ENCODE data around the gene ANKS6.

ANKS6 gene

DNA sequence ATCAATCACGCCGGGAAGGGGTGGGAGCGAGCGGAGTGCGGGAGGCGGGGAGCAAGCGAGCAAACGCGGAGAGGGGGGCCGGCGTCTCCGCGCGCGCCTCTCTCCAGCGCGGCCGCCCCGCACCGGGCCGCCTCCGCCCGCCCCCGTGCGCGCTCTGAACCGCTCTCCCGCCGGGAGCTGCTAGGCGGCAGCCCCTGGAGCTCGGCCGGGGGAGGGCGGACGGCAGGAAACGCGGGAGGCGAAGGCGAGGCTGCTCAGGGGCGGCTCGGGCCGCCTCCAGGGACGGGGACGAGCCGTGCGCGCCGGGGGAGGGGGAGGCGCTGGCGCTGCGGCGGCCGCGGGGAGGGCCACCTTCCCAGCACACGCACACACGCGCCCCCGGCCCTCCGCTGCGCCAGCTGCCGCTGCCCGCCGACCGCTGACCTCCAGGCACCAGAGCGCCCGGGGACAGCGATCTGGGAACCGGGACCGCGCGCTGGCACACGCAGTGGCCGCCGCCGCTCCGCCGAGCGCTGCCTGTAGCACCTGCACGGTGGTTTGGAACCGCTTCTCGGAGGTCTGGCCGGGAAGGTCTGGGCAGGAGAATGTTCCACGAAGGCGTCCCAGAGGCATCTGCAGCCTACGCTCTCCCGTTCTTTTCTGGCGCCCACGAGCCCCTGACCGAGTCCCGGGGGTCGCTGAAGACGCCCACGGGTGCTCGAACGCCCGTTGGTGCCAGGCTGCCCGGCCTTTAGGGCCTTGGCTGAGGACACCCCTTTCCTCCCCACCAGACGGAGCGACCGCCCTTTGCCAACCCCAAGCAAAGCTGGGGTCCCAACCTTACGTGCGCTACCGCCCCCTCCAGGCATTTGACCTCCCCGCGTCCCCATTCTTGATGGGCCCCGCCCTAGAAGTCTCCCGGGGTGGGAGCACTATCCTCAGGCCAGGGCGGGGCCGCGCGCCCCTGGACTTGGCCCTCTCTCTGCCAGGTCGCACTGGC, 87.1 kb downstream of the ANKS6 start, which contains the start of gene GABBR2:
GABBR2 (minus strand) TSS at position 3 of the 979 bp plus-strand sequence. CDS start 198 bp downstream, outside the sequence.
- H3K4me3 ChIP-seq = peak within 1 kb of the TSS; percentile 58
- H3K4me2 ChIP-seq = peak within 1 kb of the TSS; percentile 97

DNA sequence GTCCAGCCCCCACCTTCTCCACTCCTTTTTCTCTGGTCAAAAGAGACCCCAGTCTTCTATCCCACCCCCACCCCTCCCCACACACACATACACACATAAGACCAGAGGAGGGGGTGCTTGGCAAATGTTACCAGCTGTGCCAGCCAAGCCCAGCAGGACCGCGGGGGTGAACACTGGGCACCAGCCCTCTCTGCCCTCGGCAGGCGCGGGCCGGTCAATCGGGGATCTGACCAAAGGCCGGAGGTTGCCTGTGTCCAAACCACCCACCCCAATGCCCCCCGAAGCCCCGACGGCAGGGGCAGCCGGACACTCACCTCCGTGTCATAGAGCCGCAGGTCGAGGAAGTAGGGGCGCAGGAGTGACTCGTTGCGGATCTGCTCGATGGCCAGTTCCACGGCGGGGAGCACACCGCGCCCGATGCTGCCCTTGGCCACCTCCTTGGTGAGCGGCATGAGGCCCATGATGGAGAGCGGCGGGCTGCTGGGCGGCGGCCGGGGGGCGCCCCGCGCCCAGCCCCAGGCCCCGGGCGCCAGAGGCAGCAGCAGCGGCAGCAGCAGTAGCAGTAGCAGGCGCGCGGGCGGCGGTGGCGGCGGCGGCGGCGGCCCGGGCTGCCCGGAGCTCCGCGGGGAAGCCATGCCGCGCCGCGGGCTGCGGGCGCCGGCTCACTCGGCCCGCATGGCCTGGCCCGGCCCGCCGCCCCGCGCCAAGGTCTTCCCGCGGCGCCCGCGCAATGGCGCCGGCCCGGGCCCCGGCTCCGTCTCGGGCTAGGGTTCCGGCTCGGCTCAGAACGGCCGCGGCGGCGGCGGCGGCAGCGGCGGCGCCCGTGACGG, 88.0 kb downstream of the ANKS6 start:
- H3K27ac ChIP-seq = no peak overlapping the region
- peaks cover 21% of the 10 kb centered on the region; the same call in 1 of the 2 replicates for H4K20me1 ChIP-seq
- no peak overlapping the region for H3K9ac ChIP-seq
- H3K36me3 ChIP-seq = no peaks in the 10 kb centered on the region
- no peak for TF ChIP-seq Cebpa-rat (IDR thresholded peaks at IDR 0.05)
- H3K27me3 ChIP-seq = peaks cover 62% of the 10 kb centered on the region
- H3K4me2 ChIP-seq = peak overlapping the region; percentile 97
- peaks cover 3% of the 10 kb centered on the region; the same call in 1 of the 2 replicates for H3K9me3 ChIP-seq
- H3K4me1 ChIP-seq = peaks cover 24% of the 10 kb centered on the region
- peak overlapping the region; percentile 58 for H3K4me3 ChIP-seq

More for the DNA sequence above, 87.1 kb downstream of the ANKS6 start, which contains the start of gene GABBR2:
- H3K9ac ChIP-seq = no peak within 1 kb of the TSS
- no peaks in the 10 kb centered on the region for H3K36me3 ChIP-seq
- peaks cover 62% of the 10 kb centered on the region for H3K27me3 ChIP-seq
- TF ChIP-seq Cebpa-rat (IDR thresholded peaks at IDR 0.05) = no peak
- no peak within 1 kb of the TSS for H3K27ac ChIP-seq
- peaks cover 24% of the 10 kb centered on the region for H3K4me1 ChIP-seq
- peaks cover 3% of the 10 kb centered on the region; the same call in 1 of the 2 replicates for H3K9me3 ChIP-seq
- H4K20me1 ChIP-seq = peaks cover 21% of the 10 kb centered on the region; the same call in 1 of the 2 replicates

DNA sequence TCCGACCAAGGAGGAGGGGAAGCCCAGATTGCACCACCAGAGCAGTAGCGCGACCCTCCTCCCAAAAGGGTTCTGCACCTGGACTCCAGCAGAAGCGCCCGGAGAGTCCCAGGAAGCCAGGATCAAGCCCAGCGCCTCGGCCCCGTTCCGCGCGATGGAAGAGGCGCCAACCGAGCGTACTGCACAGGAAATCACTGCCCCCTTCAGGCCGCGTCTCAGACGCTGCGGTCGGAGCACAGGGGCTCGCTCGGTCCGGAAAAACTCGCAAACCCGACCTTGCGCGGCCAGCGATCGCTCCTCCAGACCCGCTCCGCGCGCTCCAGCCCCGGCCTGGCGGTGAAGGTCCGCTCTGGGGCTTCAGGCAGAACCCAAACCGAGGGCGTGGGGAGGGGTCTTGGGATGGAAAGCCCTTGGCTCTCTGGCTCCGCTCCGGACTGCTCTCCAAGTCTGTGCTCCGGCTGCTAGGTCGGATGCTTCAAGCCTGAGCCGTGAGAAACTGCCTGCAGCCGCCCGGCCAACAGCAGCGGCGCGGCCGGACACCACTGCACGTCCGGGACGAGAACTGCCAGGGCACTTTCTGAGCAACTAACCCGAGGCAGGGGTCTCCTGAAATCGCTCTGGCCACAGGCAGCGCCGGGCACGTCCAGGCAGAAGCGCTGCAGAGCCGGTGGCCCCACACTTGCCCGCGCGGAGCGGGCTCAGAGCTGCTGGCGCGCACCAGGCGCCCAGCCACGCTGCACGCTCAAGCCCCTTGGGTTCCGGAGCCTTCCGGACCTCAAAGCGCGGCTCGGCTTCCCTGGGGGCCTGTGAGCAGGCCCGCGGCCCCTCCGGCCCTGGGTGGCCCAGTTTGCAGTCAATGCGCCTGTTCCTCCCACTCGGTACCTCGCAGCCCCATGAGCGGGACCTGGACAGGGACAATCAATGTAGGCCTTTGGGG, 88.9 kb downstream of the ANKS6 start:
- H4K20me1 ChIP-seq = peaks cover 21% of the 10 kb centered on the region; the same call in 1 of the 2 replicates
- peak overlapping the region; percentile 97 for H3K4me2 ChIP-seq
- H3K9ac ChIP-seq = no peak overlapping the region
- H3K4me1 ChIP-seq = peaks cover 24% of the 10 kb centered on the region
- H3K27me3 ChIP-seq = peaks cover 62% of the 10 kb centered on the region
- no peak overlapping the region for H3K27ac ChIP-seq
- H3K36me3 ChIP-seq = no peaks in the 10 kb centered on the region
- H3K9me3 ChIP-seq = peaks cover 3% of the 10 kb centered on the region; the same call in 1 of the 2 replicates
- no peak for TF ChIP-seq Cebpa-rat (IDR thresholded peaks at IDR 0.05)
- peak overlapping the region; percentile 58 for H3K4me3 ChIP-seq

DNA sequence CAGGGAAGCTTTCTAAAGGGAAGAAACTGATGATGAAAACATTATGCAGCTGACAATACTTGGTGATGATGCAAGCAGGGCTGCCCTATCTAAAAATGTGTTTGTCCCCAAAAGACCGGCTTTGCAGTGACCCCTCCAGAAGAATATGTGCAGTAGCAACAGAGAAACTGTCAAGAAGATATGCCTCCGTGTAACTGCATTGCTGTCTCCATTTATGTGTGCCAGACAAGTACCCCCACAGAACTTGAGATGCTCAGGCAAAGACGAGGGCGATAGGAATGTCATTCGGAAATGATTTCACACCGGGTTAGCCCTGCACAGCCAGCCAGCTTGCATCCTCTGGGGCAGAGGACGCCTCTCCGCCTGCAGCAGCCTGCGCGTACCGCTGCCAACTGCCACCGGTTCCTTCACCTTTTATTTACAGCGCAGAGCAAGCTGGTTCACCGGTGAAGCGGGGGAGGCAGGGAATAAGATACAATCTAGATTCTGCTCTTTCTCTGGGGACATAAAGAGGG, 89.6 kb downstream of the ANKS6 start:
- Histone ChIP-seq H3K4me2 (peak overlapping the region; percentile 97), H3K4me3 (peak overlapping the region; percentile 58), H3K9me3 (peaks cover 3% of the 10 kb centered on the region; the same call in 1 of the 2 replicates), H3K36me3 (no peaks in the 10 kb centered on the region), H4K20me1 (peaks cover 21% of the 10 kb centered on the region; the same call in 1 of the 2 replicates), H3K27ac (no peak overlapping the region), H3K27me3 (peaks cover 61% of the 10 kb centered on the region), H3K9ac (no peak overlapping the region), H3K4me1 (peaks cover 24% of the 10 kb centered on the region)
- no peak for TF ChIP-seq Cebpa-rat (IDR thresholded peaks at IDR 0.05)

DNA sequence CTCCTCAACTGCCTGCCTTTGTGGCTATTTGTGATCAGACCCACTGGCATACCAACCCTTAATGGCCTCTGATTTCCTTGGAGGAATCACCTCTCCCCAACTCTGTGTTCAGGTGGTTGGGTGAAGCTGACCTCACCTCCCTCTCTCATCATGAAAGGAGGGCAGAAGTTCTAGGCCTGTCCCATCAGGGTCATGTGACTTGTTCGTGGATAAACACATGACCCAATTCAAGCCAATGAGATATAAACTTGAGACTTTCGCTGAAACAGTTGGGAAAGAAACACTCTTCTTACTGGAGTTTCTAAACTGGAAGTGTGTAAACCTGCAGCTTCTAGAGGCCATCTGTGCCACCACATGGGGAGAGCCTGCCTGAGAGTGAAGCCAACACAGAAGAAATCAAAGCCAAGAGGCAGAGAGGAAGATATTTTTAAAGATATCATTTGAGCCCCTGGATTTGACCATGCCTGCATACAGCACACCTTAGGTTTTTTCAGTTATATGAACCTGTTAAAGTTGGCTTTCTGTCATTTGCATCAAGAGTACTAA, 93.4 kb downstream of the ANKS6 start:
- Histone ChIP-seq H3K9ac (no peak overlapping the region), H3K4me2 (no peak overlapping the region), H3K4me3 (no peak overlapping the region), H3K9me3 (no peaks in the 10 kb centered on the region), H4K20me1 (peaks cover 13% of the 10 kb centered on the region; the same call in 1 of the 2 replicates), H3K36me3 (no peaks in the 10 kb centered on the region), H3K27ac (no peak overlapping the region), H3K4me1 (peaks cover 18% of the 10 kb centered on the region), H3K27me3 (peaks cover 24% of the 10 kb centered on the region)
- TF ChIP-seq Cebpa-rat (IDR thresholded peaks at IDR 0.05) = no peak

DNA sequence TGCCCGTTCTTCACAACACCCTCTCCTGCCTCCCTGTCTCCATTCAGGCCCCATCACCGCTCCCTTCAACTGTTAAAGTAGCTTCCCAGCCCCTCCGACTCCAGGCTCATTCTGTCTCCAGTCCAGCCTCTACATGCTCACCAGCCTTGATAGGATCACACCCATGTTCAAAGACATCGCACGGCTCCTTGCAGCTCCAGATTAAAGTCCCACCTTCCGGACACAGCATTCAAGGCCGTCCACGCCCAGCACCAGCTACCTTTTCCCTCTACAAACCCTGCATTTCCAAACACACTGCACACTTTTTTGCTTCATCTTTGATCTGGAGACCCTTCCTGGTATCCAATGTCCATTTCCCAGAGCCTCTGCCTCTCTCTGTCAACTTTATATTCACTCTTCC, 94.0 kb downstream of the ANKS6 start:
- Histone ChIP-seq H3K4me2 (no peak overlapping the region), H3K9me3 (no peaks in the 10 kb centered on the region), H3K4me3 (no peak overlapping the region)

DNA sequence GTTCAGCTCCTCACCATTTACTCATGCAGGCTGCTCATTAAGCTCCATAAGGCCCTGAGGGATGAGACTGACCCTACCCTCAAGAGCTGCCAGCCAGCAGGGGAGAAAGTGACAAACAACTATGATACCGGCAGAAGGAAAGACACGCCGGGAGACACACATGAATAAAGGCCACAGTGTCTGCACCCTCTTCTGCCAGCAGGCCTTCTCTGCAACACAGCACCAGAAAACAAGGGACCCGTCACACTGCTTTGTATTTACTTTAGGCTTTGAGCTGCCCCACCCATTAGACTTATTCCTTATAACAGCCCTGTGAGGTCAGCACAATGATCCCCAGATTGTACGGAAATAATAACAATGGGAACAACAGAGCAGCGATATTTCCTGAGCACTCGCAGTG, 94.8 kb downstream of the ANKS6 start:
- H3K4me1 ChIP-seq = peaks cover 5% of the 10 kb centered on the region
- H3K4me2 ChIP-seq = no peak overlapping the region
- no peak for TF ChIP-seq Cebpa-rat (IDR thresholded peaks at IDR 0.05)
- H3K4me3 ChIP-seq = no peak overlapping the region
- H3K36me3 ChIP-seq = no peaks in the 10 kb centered on the region
- H3K27ac ChIP-seq = no peak overlapping the region
- H3K27me3 ChIP-seq = peaks cover 11% of the 10 kb centered on the region
- H3K9ac ChIP-seq = no peak overlapping the region
- no peaks in the 10 kb centered on the region for H3K9me3 ChIP-seq
- no peaks in the 10 kb centered on the region for H4K20me1 ChIP-seq

More for the DNA sequence above, 94.0 kb downstream of the ANKS6 start:
- no peak overlapping the region for H3K27ac ChIP-seq
- no peak overlapping the region for H3K9ac ChIP-seq
- H3K36me3 ChIP-seq = no peaks in the 10 kb centered on the region
- peaks cover 7% of the 10 kb centered on the region; the same call in 1 of the 2 replicates for H4K20me1 ChIP-seq
- peaks cover 19% of the 10 kb centered on the region for H3K27me3 ChIP-seq
- TF ChIP-seq Cebpa-rat (IDR thresholded peaks at IDR 0.05) = no peak
- peaks cover 12% of the 10 kb centered on the region for H3K4me1 ChIP-seq

DNA sequence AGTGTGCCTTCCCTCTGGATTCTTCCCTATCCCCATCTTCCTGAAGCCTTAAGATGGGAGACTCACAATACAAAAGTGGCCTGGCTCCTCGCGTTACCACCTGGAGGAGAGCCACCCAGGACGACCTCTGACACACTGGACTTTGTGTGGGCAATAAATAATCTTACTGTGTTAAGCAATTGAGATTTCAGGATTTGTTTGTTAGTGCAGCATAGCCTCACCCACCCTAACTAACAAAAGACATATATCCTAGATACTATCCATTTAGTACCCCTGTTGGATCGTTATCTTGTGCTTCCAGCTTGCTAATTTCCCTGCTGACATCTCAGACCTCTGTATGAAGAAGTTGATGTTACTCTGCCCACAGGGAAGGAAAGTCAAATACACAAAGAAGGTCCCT, 95.6 kb downstream of the ANKS6 start:
- Histone ChIP-seq H3K4me2 (no peak overlapping the region), H4K20me1 (no peaks in the 10 kb centered on the region), H3K9ac (no peak overlapping the region), H3K36me3 (no peaks in the 10 kb centered on the region), H3K27me3 (peaks cover 3% of the 10 kb centered on the region; the same call in 1 of the 2 replicates), H3K4me1 (no peaks in the 10 kb centered on the region), H3K4me3 (no peak overlapping the region), H3K27ac (no peak overlapping the region), H3K9me3 (no peaks in the 10 kb centered on the region)
- TF ChIP-seq Cebpa-rat (IDR thresholded peaks at IDR 0.05) = no peak

Data from BLaER1 (cell line).